Hepatocyte (in vitro differentiated cells): ENCODE results near the gene CDR2L. TPM values are rescaled to one million over a fixed set of nuclear protein-coding genes. Genes with fewer than 3 reads are reported as not detected.
"Not testable (repeated sequence)": the region's sequence is repeated elsewhere in the genome, so short reads cannot be mapped to it uniquely, and the experiment has no call there.

Experiments used
- DNase-seq: peaks from one replicate; pipeline ENCODE4 v3.0.0-alpha.2; 2016; ENCODE audit warnings: low spot score
- H2AFZ ChIP-seq: fragments of 200-600 bp; sonication (generic); 2 replicates; pipeline ENCODE4 v1.6.0; 2016; ENCODE audit warnings: antibody characterized with exemption, mild to moderate bottlenecking
- H3K27ac ChIP-seq: fragments of 200-600 bp; sonication (generic); 2 replicates; pipeline ENCODE4 v1.5.1; 2016; ENCODE audit warnings: mild to moderate bottlenecking
- H3K27me3 ChIP-seq: fragments of 200-600 bp; sonication (generic); 2 replicates; pipeline ENCODE4 v1.6.1; 2016
- H3K36me3 ChIP-seq: fragments of 200-600 bp; sonication (generic); replicated peaks from 2 replicates; pipeline ENCODE4 v1.5.1; 2016; ENCODE audit warnings: low read depth; ENCODE audit not compliant: insufficient read depth
- H3K4me1 ChIP-seq: fragments of 200-600 bp; sonication (generic); 2 replicates; pipeline ENCODE4 v1.5.1; 2016; ENCODE audit warnings: mild to moderate bottlenecking, moderate library complexity; ENCODE audit not compliant: insufficient read depth
- H3K4me2 ChIP-seq: fragments of 200-600 bp; sonication (generic); 2 replicates; pipeline ENCODE4 v1.6.0; 2016
- H3K4me3 ChIP-seq: fragments of 200-600 bp; sonication (generic); 2 replicates; pipeline ENCODE4 v1.5.1; 2016; ENCODE audit warnings: mild to moderate bottlenecking
- H3K79me2 ChIP-seq: fragments of 200-600 bp; sonication (generic); 2 replicates; pipeline ENCODE4 v1.6.0; 2017; ENCODE audit warnings: mild to moderate bottlenecking
- H3K9me2 ChIP-seq: fragments of 200-600 bp; sonication (generic); replicated peaks from 2 replicates; pipeline ENCODE4 v1.6.0; 2017; ENCODE audit warnings: mild to moderate bottlenecking; ENCODE audit not compliant: insufficient read depth
- H3K9me3 ChIP-seq: fragments of 200-600 bp; sonication (generic); 2 replicates; pipeline ENCODE4 v1.5.1; 2016; ENCODE audit warnings: low read depth, mild to moderate bottlenecking
- H4K20me1 ChIP-seq: fragments of 200-600 bp; sonication (generic); 2 replicates; pipeline ENCODE4 v1.6.0; 2016; ENCODE audit warnings: mild to moderate bottlenecking; ENCODE audit not compliant: insufficient read depth, poor library complexity, severe bottlenecking
- CTCF ChIP-seq: fragments of 200-600 bp; sonication (generic); IDR thresholded peaks from 2 replicates; pipeline ENCODE4 v1.5.1; 2016; ENCODE audit warnings: antibody characterized with exemption, mild to moderate bottlenecking; ENCODE audit not compliant: poor library complexity
- EZH2 ChIP-seq: fragments of 200-600 bp; sonication (generic); IDR thresholded peaks from 2 replicates; pipeline ENCODE4 v1.6.1; 2016; ENCODE audit warnings: antibody characterized with exemption, mild to moderate bottlenecking, borderline replicate concordance
- EZH2phosphoT487 ChIP-seq: fragments of 200-600 bp; sonication (generic); IDR thresholded peaks from one replicate; pipeline ENCODE4 v1.6.1; 2018; ENCODE audit warnings: antibody characterized with exemption, mild to moderate bottlenecking, low read depth, moderate library complexity; ENCODE audit not compliant: unreplicated experiment, severe bottlenecking
- WGBS: methylation state at CpG from one replicate; pipeline ENCODE4 v1.1.6; 2016; ENCODE audit warnings: low lambda C conversion rate; ENCODE audit errors: missing lambda C conversion rate; 5-methylcytosine and 5-hydroxymethylcytosine counted together
- polyA plus RNA-seq: library from polyadenylated mRNA; unstranded; fragments of >200 nt; fragmentation: Nextera tagmentation; extraction: Ambion mirVana; gene quantifications from 2 replicates; pipeline ENCODE4 v1.2.1, GENCODE V29; 2016
- total RNA-seq: library from RNA; depleted of rRNA; stranded (reverse); fragments of >200 nt; gene quantifications from 2 replicates; pipeline ENCODE4 v1.2.3, GENCODE V29; 2014

The CDR2L gene
- total and polyA plus RNA-seq, 2 experiments from 2014 or later = 16.4 to 17.0 TPM

- Histone ChIP-seq H3K27ac (no peak overlapping the region), H3K4me3 (no peak overlapping the region), H3K4me1 (no peaks in the 10 kb centered on the region), H3K4me2 (no peak overlapping the region), H3K9me2 (no peaks in the 10 kb centered on the region), H3K79me2 (no peaks in the 10 kb centered on the region), H3K27me3 (no peaks in the 10 kb centered on the region), H4K20me1 (no peaks in the 10 kb centered on the region), H3K36me3 (no peaks in the 10 kb centered on the region), H3K9me3 (no peaks in the 10 kb centered on the region), H2AFZ (no peak overlapping the region)
- 86% methylated on average over 19 of the region's 19 CpGs for WGBS
- TF ChIP-seq EZH2 = no peak
- no peak for TF ChIP-seq CTCF
- TF ChIP-seq EZH2phosphoT487 = no peak
- DNase-seq = no peak
Observed at GRCh38 chr17:75020331-75021110, 33.1 kb downstream of the CDR2L start.

- no peaks in the 10 kb centered on the region for H3K9me3 ChIP-seq
Observed at GRCh38 chr17:75024686-75025397, 37.4 kb downstream of the CDR2L start.

GRCh38 chr17:75025398-75025734, 37.9 kb downstream of the CDR2L start:
- not testable (repeated sequence) for H3K27me3 ChIP-seq, H3K4me1 ChIP-seq, H3K9me3 ChIP-seq, H3K9me2 ChIP-seq, H2AFZ ChIP-seq, H3K4me3 ChIP-seq, H3K4me2 ChIP-seq, H3K79me2 ChIP-seq, DNase-seq, H4K20me1 ChIP-seq, H3K36me3 ChIP-seq, H3K27ac ChIP-seq
- 95% methylated on average over 9 of the region's 9 CpGs for WGBS

More at GRCh38 chr17:75024686-75025397, 37.4 kb downstream of the CDR2L start:
- Histone ChIP-seq H3K79me2 (no peaks in the 10 kb centered on the region), H3K9me2 (no peaks in the 10 kb centered on the region), H3K4me1 (no peaks in the 10 kb centered on the region), H3K4me3 (no peak overlapping the region), H2AFZ (no peak overlapping the region), H3K27ac (no peak overlapping the region), H3K36me3 (no peaks in the 10 kb centered on the region), H3K4me2 (no peak overlapping the region), H4K20me1 (no peaks in the 10 kb centered on the region), H3K27me3 (no peaks in the 10 kb centered on the region)
- DNase-seq = no peak
- TF ChIP-seq EZH2phosphoT487 = no peak
- 91% methylated on average over 10 of the region's 10 CpGs for WGBS

GRCh38 chr17:75026650-75027049, 39.2 kb downstream of the CDR2L start:
- 94% methylated on average over 2 of the region's 2 CpGs for WGBS
- not testable (repeated sequence) for H3K4me3 ChIP-seq

DNA sequence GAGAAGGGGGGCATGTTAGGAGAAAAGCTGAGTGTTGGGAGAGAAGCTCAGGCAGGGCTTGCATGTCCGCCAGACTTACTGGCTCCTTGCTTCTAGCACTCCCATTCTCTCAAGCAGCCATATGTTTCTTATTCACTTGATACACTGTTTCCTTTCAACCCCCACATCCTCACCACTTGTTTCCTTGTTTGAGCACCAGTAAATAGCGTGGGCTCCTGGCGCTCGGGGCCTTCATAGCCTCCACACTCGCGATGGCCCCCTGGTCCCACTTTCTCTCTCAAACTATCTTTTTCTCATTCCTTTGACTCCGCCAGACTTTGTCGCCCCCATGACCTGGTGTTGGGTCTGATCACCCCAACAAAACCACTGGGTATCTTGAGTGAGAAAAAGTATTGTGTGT, 42.7 kb downstream of the CDR2L start:
- H3K9me3 ChIP-seq = no peaks in the 10 kb centered on the region
- H3K9me2 ChIP-seq = no peaks in the 10 kb centered on the region
- H3K4me2 ChIP-seq = no peak overlapping the region
- H3K4me3 ChIP-seq = no peak overlapping the region
- H4K20me1 ChIP-seq = no peaks in the 10 kb centered on the region
- H3K4me1 ChIP-seq = no peaks in the 10 kb centered on the region
- no peaks in the 10 kb centered on the region for H3K27me3 ChIP-seq
- no peak for DNase-seq
- H3K27ac ChIP-seq = no peak overlapping the region
- TF ChIP-seq CTCF (no peak), EZH2 (no peak), EZH2phosphoT487 (no peak)
- no peaks in the 10 kb centered on the region for H3K36me3 ChIP-seq
- no peaks in the 10 kb centered on the region for H3K79me2 ChIP-seq
- H2AFZ ChIP-seq = no peak overlapping the region
- WGBS = 94% methylated on average over 8 of the region's 8 CpGs

More at GRCh38 chr17:75026650-75027049, 39.2 kb downstream of the CDR2L start:
- not testable (repeated sequence) for H3K27ac ChIP-seq, H3K27me3 ChIP-seq, H4K20me1 ChIP-seq, H3K9me2 ChIP-seq, H3K9me3 ChIP-seq, H2AFZ ChIP-seq, H3K4me1 ChIP-seq, H3K79me2 ChIP-seq, H3K4me2 ChIP-seq, DNase-seq, H3K36me3 ChIP-seq
